Measurements from ENCODE around the gene GPRIN1. TPM values are rescaled to one million over a fixed set of nuclear protein-coding genes. Genes with fewer than 3 reads are reported as not detected.

The GPRIN1 gene
- total and polyA plus RNA-seq, 2 of the 4 experiments (the other 2 are of a cell fraction): 3.0 to 4.7 TPM

DNA sequence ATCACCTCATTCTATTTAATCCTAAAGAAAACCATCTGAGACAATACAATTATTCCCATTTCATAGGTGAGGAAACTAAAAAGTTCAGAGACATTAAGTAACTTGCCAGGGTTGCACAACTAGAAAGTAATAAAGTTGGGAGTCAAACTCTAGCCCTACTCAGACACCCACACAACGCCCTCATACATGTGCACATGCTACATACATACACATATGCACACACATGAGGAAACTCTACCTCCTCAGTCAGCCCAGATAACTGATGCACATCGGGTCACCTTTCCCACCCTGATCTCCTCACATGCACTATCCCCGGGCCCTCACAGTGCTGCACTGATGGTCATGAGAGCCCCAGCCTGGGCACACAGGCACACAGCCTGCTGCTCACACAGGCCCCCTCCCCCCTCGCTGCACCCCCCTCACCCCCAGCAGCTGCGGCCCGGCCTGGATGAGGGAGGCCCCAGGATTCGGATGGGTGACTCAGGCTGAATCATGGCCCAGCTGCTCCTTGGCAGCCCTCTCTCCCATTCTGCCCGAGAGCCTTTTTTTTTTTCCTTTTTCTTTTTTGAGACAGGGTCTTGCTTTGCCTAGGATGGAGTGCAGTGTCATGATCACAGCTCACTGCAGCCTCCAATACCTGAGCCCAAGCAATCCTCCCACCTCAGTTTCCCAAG, 5.0 kb upstream of the GPRIN1 start:
- CTCF ChIA-PET: interaction anchor here (0.6 to 1.2 kb wide), 3 partner anchors 9 to 198 kb away, joined by 3 to 9 read pairs (median 4); partner anchors contain the start of gene CLTB
- DNase-seq: peak; percentile 88

More for the DNA sequence above, 5.0 kb upstream of the GPRIN1 start:
- Histone ChIP-seq H3K27me3 (ENCODE audit: control insufficient read depth, insufficient read depth, low read length) (peaks cover 6% of the 10 kb centered on the region), H3K4me2 (ENCODE audit: low read depth, low read length) (peak overlapping the region; percentile 84), H2BK5ac (ENCODE audit: low read depth, low read length, poor library complexity, severe bottlenecking) (peak overlapping the region; percentile 59), H3K79me1 (ENCODE audit: low read depth in 1 of 2, low read length in 2 of 2) (peaks cover 0 to 4% of the 10 kb centered on the region in 2 experiments; a peak in 1 of 4 replicates), H3K56ac (ENCODE audit: extremely low read depth, insufficient read depth, low read length) (0 out of 2 replicates have a peak overlapping the region, but pooled peaks have one; percentile 24), H3K4ac (ENCODE audit: low read depth, low read length) (peak overlapping the region; percentile 74), H2AFZ (replicated peaks; ENCODE audit: low read length, poor library complexity) (peak overlapping the region; percentile 40), H2BK20ac (ENCODE audit: low read depth, low read length) (peak overlapping the region; percentile 84), H3K27ac (ENCODE audit: insufficient read depth, low read length) (peak overlapping the region; percentile 76; the same call in 1 of the 2 replicates), H3K9me3 (ENCODE audit: control insufficient read depth, insufficient read depth, low read length) (no peaks in the 10 kb centered on the region), H2BK15ac (ENCODE audit: low read depth, low read length) (peak overlapping the region; percentile 60; the same call in 2 of the 3 replicates), H3K4me3 (ENCODE audit: insufficient read depth, low read depth, low read length) (no peak overlapping the region), H4K5ac (ENCODE audit: low read depth, low read length) (peak overlapping the region; percentile 38), H3K14ac (replicated peaks; ENCODE audit: low read depth, low read length) (peak overlapping the region; percentile 48; the same call in 1 of the 2 replicates), H3K23ac (ENCODE audit: low read depth, low read length) (peak overlapping the region; percentile 79), H3K9me1 (ENCODE audit: insufficient read depth, low read length) (peaks cover 24% of the 10 kb centered on the region), H4K20me1 (ENCODE audit: insufficient read depth, low read length) (no peaks in the 10 kb centered on the region; the same call in 1 of the 2 replicates), H3K9ac (ENCODE audit: low read depth, low read length) (no peak overlapping the region), H3K4me1 (ENCODE audit: control insufficient read depth, insufficient read depth, low read length) (peaks cover 31% of the 10 kb centered on the region), H3K36me3 (ENCODE audit: control insufficient read depth, insufficient read depth, low read length) (no peaks in the 10 kb centered on the region), H2BK120ac (ENCODE audit: low read depth, low read length) (peak overlapping the region; percentile 76), H2AK5ac (ENCODE audit: low read depth, low read length) (peak overlapping the region; percentile 71; the same call in 1 of the 2 replicates), H4K91ac (ENCODE audit: insufficient read depth, low read depth, low read length) (peak overlapping the region; percentile 55), H2AK9ac (replicated peaks; ENCODE audit: low read depth, low read length, poor library complexity) (no peak overlapping the region), H3K18ac (ENCODE audit: low read depth, low read length) (peak overlapping the region; percentile 90), H4K8ac (ENCODE audit: low read depth in 2 of 2, low read length in 2 of 2) (peak overlapping the region in 1 of 2 experiments; percentile 71; a peak in 3 of 4 replicates)
- peak; percentile 45 for ATAC-seq (ENCODE audit: low read depth)
- no TSS peak for BruUV-seq (replicated peaks)
- intact Hi-C loops (cut with micrococcal nuclease) (loop anchor here (1.0 to 5.0 kb wide), 3 partner anchors 41 to 198 kb away; partner anchors contain the start of genes CLTB and RNF44), in situ Hi-C loops (cut with MboI; ENCODE audit: low sequenced_read_pairs) (no loop called here), dilution Hi-C loops (cut with HindIII; ENCODE audit: low sequenced_read_pairs, unreplicated experiment) (no loop called here)
- POLR2A ChIA-PET (ENCODE audit: unreplicated experiment): no interaction called here
- 40% methylated on average over 2 of the region's 8 CpGs; no CpG with 5 or more reads in 1 of the 2 experiments for WGBS, 2 experiments (ENCODE audit: extremely low coverage in 2 of 2, insufficient read length in 1 of 2)
- peak; percentile 93 for TF ChIP-seq FOS (IDR thresholded peaks at IDR 0.05; ENCODE audit: low read depth, low read length)
- TF ChIP-seq NFE2L2 (IDR thresholded peaks at IDR 0.05; ENCODE audit: low read depth, low read length): 0 out of 2 replicates have a peak, but pooled peaks have one; percentile 2
- peak; percentile 87 for TF ChIP-seq MAZ (IDR thresholded peaks at IDR 0.05; ENCODE audit: borderline replicate concordance, low read depth, low read length)
- TF ChIP-seq, protein P1, sequence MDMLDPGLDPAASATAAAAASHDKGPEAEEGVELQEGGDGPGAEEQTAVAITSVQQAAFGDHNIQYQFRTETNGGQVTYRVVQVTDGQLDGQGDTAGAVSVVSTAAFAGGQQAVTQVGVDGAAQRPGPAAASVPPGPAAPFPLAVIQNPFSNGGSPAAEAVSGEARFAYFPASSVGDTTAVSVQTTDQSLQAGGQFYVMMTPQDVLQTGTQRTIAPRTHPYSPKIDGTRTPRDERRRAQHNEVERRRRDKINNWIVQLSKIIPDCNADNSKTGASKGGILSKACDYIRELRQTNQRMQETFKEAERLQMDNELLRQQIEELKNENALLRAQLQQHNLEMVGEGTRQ (IDR thresholded peaks at IDR 0.05; ENCODE audit: low read depth, low read length): no peak
- peak; percentile 37; the same call in 1 of the 2 replicates for TF ChIP-seq CEBPB (IDR thresholded peaks at IDR 0.05; ENCODE audit: low read depth, low read length)

Data from IMR-90 (cell line).